Measurements from ENCODE around the gene TTLL10. TPM values are rescaled to one million over a fixed set of nuclear protein-coding genes. Genes with fewer than 3 reads are reported as not detected.

TTLL10 gene, protein sequence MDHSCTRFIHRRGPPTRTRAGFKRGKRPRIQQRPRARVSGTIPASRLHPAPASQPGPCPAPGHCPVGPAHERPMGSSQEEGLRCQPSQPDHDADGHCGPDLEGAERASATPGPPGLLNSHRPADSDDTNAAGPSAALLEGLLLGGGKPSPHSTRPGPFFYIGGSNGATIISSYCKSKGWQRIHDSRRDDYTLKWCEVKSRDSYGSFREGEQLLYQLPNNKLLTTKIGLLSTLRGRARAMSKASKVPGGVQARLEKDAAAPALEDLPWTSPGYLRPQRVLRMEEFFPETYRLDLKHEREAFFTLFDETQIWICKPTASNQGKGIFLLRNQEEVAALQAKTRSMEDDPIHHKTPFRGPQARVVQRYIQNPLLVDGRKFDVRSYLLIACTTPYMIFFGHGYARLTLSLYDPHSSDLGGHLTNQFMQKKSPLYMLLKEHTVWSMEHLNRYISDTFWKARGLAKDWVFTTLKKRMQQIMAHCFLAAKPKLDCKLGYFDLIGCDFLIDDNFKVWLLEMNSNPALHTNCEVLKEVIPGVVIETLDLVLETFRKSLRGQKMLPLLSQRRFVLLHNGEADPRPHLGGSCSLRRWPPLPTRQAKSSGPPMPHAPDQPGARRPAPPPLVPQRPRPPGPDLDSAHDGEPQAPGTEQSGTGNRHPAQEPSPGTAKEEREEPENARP
- not detected in 5 replicates for total RNA-seq (2022; extraction: Qiagen RNA extraction)

DNA sequence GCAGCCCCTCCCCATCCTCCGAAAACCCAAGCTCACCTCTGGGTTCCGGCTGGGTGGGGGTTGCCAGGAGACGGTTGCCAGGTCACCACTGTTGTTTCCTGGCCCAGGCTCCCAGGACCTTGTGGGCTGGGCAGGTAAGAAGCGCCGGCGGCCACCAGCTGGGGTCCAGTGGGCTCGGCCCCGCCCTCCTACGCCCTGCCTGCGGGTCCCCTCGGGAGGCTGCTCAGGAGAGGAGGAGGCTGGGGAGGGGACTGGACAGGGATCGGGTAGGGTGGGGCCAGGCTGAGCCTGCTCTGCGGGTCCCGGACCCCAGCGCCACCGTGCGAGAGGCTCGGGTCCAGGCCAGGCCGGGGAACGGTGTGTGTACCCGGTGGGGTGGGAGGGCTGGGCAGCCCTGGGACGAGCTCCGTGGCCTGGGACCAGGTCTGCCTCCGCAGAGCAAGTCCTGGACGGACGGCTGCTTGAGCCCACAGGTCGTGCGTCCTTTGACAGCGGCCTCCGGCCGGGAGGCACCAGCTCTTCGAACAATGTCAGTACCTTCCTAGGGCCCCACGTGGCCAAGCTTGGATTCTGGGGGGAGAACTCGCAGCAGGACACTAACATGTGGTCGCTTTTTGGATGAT is at the start of gene TTLL10:
TTLL10 (plus strand) TSS at position 88 of the 623 bp plus-strand sequence. CDS start 5,336 bp downstream, outside the sequence.

DNA sequence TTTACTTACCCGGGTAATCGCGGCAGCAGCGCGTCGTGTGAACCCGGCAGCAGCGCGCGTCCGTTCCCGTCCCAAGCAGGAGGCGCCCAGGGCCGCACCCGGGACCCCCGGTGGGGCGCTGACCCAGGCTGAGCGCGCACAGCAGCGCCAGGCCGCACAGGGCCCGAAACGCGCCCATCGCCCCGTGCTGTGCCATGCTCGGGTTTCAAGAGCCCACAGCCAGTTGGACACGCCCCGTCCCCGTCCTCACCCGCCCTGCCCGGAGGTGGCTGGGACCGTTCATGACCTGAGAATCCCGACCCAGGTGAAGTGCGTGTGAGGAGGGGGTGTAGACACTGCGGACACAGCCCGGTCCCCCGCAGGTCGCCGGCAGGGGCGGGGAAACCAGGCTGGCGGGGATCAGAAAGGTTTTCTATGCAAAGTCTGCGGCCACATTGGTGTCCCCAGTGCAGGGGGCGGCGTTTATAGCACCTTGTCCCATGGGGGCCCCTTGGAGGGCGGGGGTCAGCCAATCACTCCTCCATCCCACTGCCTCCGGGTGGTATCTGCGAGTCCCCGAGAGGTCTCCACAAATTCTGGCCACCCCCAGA is 32.8 kb downstream of the TTLL10 start, which contains the start of gene TNFRSF18:
TNFRSF18 (minus strand) TSS at position 217 of the 590 bp plus-strand sequence; CDS start at position 196, 21 bp downstream.

DNA sequence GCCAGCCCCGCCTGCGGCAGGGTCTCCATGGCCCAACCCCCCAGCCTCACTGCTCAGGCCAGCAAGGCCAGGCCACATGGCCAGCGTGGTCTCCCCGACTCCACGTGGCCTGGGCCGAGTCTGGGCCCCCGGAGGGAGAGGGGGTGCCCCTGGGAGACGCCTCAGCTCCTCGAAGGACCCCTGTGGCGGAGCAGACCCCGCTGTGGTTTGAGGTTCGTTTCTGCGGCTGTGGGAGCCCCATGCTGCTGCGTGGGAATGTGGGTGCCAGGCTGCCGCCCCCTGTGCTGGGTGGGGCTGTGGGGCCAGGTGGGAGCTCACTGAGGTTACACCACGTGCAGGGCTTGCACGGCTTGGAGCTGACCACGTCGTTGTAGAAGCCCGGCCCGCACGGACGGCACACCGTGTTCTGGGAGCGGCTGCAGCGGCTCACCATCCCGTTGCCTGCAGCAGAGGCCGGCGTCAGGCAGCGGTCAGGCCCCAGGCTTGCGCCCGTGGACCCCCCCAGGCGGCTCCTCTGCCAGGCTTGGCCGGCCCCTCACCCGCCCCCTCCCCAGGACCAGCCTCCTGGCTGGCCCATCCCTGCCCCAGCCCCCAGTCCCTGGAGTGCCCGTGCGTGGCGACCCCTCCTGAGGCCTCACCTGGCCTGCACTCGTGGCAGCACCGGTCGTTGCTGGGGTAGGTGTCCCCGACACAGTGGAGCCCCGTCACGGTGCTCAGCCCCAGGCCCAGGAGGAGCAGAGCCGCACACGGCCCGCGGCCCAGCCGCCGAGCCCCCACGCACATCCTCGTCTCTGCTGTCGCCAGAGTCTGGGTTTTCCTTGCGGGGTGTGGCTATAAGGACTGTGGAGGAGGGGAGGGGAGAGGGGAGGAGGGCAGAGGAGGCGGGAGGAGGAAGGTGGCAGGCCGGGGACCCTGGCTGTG is 39.9 kb downstream of the TTLL10 start, which contains the start of gene TNFRSF4:
TNFRSF4 (minus strand) TSS at position 809 of the 921 bp plus-strand sequence; CDS start at position 783, 26 bp downstream.

DNA sequence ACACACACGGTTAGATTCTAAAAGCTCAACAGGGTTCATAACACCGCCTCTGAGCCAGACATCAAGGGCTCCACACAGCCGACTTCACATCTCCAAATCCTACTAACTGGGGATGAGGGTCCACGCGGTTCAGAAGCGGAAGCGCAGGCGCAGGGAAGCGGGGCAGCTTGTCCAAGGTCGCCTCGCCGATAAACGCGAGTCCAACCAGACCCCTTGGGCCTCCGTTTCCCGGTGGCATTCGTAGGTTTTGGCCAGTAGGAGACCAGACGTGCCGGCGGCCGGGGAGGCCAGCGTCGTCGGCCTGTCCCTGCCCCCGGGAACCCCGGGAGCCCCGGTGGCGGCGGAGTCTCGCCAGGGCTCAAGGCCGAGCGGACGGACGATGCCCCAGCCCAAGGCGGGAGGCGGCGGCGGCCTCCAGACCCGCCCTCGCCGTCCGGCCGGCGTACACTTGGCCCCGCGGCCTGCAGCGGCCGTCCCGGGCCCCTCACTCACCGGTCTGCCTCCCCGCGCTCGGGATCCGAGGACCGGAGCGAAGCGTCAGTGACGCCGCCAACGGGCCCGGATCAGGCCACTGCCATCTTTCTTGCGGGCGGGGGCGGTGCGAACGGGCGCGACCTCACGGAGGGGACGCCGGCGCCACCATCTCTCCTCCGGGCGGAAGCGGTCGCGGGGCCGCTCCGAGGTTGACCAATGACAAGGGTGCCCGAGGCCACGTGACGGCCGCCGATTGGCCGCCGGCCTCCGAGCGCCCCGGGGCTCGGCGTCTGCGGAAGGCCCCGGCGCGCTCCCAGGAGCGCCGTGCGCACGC is 57.9 kb downstream of the TTLL10 start, which contains the start of gene SDF4:
SDF4 (minus strand) TSS at position 602 of the 808 bp plus-strand sequence. CDS start 3,229 bp downstream, outside the sequence.

DNA sequence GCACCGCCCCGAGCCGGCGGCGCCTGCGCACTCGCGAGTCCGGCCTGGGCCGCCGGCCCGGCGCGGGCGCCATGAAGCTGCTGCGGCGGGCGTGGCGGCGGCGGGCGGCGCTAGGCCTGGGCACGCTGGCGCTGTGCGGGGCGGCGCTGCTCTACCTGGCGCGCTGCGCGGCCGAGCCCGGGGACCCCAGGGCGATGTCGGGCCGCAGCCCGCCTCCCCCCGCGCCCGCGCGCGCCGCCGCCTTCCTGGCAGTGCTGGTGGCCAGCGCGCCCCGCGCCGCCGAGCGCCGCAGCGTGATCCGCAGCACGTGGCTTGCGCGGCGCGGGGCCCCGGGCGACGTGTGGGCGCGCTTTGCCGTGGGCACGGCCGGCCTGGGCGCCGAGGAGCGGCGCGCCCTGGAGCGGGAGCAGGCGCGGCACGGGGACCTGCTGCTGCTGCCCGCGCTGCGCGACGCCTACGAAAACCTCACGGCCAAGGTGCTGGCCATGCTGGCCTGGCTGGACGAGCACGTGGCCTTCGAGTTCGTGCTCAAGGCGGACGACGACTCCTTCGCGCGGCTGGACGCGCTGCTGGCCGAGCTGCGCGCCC is 58.6 kb downstream of the TTLL10 start, which contains the start of gene B3GALT6:
B3GALT6 (plus strand) TSS at position 30 of the 588 bp plus-strand sequence; CDS start at position 72, 42 bp downstream.

DNA sequence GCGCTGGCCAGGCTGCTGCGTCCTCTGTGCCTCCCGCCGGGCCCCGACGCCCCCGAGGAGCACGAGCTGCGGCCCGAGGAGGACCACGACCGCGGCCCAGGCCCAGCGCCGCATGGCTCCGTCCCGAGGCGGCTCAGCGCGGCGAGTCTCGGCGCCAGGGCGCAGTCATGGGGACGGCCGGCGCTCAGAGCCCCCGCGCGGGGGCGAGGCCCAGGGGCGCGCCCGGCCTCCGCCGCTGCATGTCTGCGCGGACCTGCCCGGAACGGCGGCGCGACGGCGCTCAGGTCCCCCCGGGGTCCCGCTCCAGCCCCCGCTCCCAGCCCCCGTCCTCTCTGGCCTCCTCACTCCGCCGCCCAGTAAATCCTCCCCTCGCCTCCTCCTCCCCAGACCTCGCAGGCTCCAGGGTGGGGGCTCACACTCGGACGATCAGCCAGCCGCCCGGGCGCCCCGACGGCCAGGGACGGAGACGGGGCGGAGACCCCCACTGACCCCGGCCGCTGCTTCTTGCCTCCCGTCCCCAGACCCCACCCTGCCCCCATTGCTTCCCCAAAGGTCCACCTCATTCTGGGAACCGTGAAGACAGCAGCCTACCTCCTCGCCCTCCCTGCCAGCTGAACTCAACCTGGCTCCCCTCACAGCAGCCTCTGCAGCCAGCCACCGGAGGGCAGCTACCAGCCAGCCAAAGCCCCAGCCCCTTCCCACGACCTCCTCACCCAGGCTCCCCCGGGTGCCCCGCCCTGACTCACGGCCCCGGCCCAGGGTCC is 73.1 kb downstream of the TTLL10 start, which contains the start of gene C1QTNF12:
C1QTNF12 (minus strand) TSS at position 146 of the 764 bp plus-strand sequence; CDS start at position 114, 32 bp downstream.

Other genes with a start within 250 kb of the TTLL10 start
- gene SAMD11, start 250.0 kb upstream of the TTLL10 start, total RNA-seq (2022; extraction: Qiagen RNA extraction), result 16.3 to 29.6 TPM (median 27.8 TPM) in 5 replicates
- 68.0 to 91.8 TPM (median 81.8 TPM) in 5 replicates for gene NOC2L, start 214.6 kb upstream of the TTLL10 start, total RNA-seq (2022; extraction: Qiagen RNA extraction)
- gene KLHL17, start 213.3 kb upstream of the TTLL10 start, total RNA-seq (2022; extraction: Qiagen RNA extraction), result 9.1 to 20.0 TPM (median 16.2 TPM) in 5 replicates
- gene PLEKHN1, start 207.4 kb upstream of the TTLL10 start, total RNA-seq (2022; extraction: Qiagen RNA extraction), result 3.6 to 6.3 TPM (median 5.7 TPM) in 5 replicates
- gene PERM1, start 191.8 kb upstream of the TTLL10 start, total RNA-seq (2022; extraction: Qiagen RNA extraction), result 0.10 to 0.30 TPM (median 0.14 TPM) in 4 of 5 replicates, not detected in the other
- gene HES4, start 173.8 kb upstream of the TTLL10 start, total RNA-seq (2022; extraction: Qiagen RNA extraction), result 22.0 to 73.2 TPM (median 67.5 TPM) in 5 replicates
- 14.5 to 24.2 TPM (median 20.9 TPM) in 5 replicates for gene ISG15, start 160.4 kb upstream of the TTLL10 start, total RNA-seq (2022; extraction: Qiagen RNA extraction)
- 70.3 to 123 TPM (median 118 TPM) in 5 replicates for gene AGRN, start 153.8 kb upstream of the TTLL10 start, total RNA-seq (2022; extraction: Qiagen RNA extraction)
- gene RNF223, start 99.6 kb upstream of the TTLL10 start, total RNA-seq (2022; extraction: Qiagen RNA extraction), result 0.23 to 0.34 TPM (median 0.27 TPM) in 5 replicates
- 9.0 to 15.0 TPM (median 13.5 TPM) in 5 replicates for gene C1orf159, start 57.8 kb upstream of the TTLL10 start, total RNA-seq (2022; extraction: Qiagen RNA extraction)
- gene TNFRSF18, start 32.7 kb downstream of the TTLL10 start, total RNA-seq (2022; extraction: Qiagen RNA extraction), result 0.15 to 0.25 TPM (median 0.15 TPM) in 3 of 5 replicates, not detected in the others
- 0.11 to 0.19 TPM (median 0.14 TPM) in 3 of 5 replicates, not detected in the others for gene TNFRSF4, start 40.3 kb downstream of the TTLL10 start, total RNA-seq (2022; extraction: Qiagen RNA extraction)
- 101 to 136 TPM (median 127 TPM) in 5 replicates for gene SDF4, start 58.1 kb downstream of the TTLL10 start, total RNA-seq (2022; extraction: Qiagen RNA extraction)
- gene B3GALT6, start 58.4 kb downstream of the TTLL10 start, total RNA-seq (2022; extraction: Qiagen RNA extraction), result 9.8 to 19.7 TPM (median 18.1 TPM) in 5 replicates
- gene C1QTNF12, start 72.8 kb downstream of the TTLL10 start, total RNA-seq (2022; extraction: Qiagen RNA extraction), result 0.80 to 2.0 TPM (median 1.6 TPM) in 5 replicates
- 34.9 to 47.9 TPM (median 46.3 TPM) in 5 replicates for gene UBE2J2, start 100.0 kb downstream of the TTLL10 start, total RNA-seq (2022; extraction: Qiagen RNA extraction)
- gene SCNN1D, start 106.6 kb downstream of the TTLL10 start, total RNA-seq (2022; extraction: Qiagen RNA extraction), result 0.55 to 1.4 TPM (median 1.1 TPM) in 5 replicates
- 7.7 to 20.8 TPM (median 16.8 TPM) in 5 replicates for gene ACAP3, start 134.1 kb downstream of the TTLL10 start, total RNA-seq (2022; extraction: Qiagen RNA extraction)
- gene PUSL1, start 134.7 kb downstream of the TTLL10 start, total RNA-seq (2022; extraction: Qiagen RNA extraction), result 15.3 to 25.8 TPM (median 22.7 TPM) in 5 replicates
- gene INTS11, start 150.8 kb downstream of the TTLL10 start, total RNA-seq (2022; extraction: Qiagen RNA extraction), result 44.9 to 66.1 TPM (median 60.9 TPM) in 5 replicates
- 15.0 to 22.7 TPM (median 22.0 TPM) in 5 replicates for gene CPTP, start 150.9 kb downstream of the TTLL10 start, total RNA-seq (2022; extraction: Qiagen RNA extraction)
- 0.14 to 0.30 TPM (median 0.16 TPM) in 5 replicates for gene TAS1R3, start 157.4 kb downstream of the TTLL10 start, total RNA-seq (2022; extraction: Qiagen RNA extraction)
- gene DVL1, start 175.5 kb downstream of the TTLL10 start, total RNA-seq (2022; extraction: Qiagen RNA extraction), result 38.7 to 77.6 TPM (median 66.9 TPM) in 5 replicates
- 0.19 to 0.46 TPM (median 0.32 TPM) in 4 of 5 replicates, not detected in the other for gene MXRA8, start 184.7 kb downstream of the TTLL10 start, total RNA-seq (2022; extraction: Qiagen RNA extraction)
- 107 to 186 TPM (median 170 TPM) in 5 replicates for gene AURKAIP1, start 201.3 kb downstream of the TTLL10 start, total RNA-seq (2022; extraction: Qiagen RNA extraction)
- gene CCNL2, start 225.5 kb downstream of the TTLL10 start, total RNA-seq (2022; extraction: Qiagen RNA extraction), result 42.1 to 63.9 TPM (median 54.3 TPM) in 5 replicates
- 130 to 166 TPM (median 137 TPM) in 5 replicates for gene MRPL20, start 233.4 kb downstream of the TTLL10 start, total RNA-seq (2022; extraction: Qiagen RNA extraction)
- gene ANKRD65, start 247.4 kb downstream of the TTLL10 start, total RNA-seq (2022; extraction: Qiagen RNA extraction), result 0.07 to 0.19 TPM in 2 of 5 replicates, not detected in the others